Raji (cell line): ENCODE data around the gene TMEM50B.

Source experiments
- POLR2A ChIP-seq: IDR thresholded peaks from 2 replicates; pipeline ENCODE4 v1.6.1; 2011; ENCODE audit warnings: low read depth, low read length, control low read depth; ENCODE audit not compliant: insufficient read depth

The TMEM50B gene

DNA sequence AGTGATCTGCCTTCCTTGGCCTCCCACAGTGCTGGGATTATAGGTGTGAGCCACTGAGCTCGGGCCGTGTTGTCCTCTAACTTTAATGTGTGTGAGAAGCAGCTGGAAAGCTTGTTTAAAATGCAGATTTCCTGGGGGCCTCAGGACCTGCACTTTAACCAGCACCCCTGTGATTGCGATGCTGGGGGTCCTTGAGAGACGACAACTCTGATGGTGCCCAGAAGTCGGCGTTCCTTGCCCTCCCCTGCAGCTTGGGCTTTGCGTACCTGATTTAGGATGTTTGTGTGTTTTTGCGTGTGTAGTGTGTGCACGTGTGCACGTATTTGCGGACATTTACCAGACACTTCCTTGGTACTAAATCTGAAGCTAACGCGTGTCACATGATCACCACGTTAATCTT lies 65.7 kb downstream of the TMEM50B start:
- TF ChIP-seq POLR2A, result no peak

DNA sequence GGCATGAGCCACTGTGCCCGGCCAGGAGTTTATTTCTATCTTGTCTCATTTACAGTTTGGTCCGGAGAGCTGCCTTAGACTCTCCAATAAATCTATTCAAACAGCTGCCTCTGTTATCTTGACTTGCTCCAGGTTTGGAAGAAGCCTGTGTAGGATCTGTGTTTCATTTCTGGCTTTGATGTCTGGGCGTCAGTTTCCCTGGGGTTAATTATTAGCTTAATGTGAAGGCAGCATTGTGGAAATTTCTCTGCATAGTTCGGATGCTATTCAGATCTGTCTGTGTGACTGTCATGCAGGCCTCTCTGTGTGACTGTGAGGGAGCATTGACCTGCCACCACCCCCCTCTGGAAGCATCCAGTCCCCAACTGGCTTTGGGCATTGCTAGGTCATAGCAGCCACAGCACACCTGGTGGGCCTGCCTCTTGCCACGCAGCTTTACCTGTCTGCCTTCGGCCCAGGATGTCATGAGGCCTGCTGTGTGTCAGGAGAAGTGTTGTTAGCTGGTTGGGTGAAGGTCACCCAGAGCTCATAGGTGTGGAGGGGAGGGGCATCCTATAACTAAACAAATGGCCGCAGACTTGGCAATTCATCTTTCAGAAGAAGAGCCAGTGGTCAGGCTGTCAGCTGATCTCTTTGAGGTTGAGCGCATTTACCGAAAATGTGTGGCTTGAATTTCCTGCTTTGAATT lies 66.8 kb downstream of the TMEM50B start:
- no peak for TF ChIP-seq POLR2A

DNA sequence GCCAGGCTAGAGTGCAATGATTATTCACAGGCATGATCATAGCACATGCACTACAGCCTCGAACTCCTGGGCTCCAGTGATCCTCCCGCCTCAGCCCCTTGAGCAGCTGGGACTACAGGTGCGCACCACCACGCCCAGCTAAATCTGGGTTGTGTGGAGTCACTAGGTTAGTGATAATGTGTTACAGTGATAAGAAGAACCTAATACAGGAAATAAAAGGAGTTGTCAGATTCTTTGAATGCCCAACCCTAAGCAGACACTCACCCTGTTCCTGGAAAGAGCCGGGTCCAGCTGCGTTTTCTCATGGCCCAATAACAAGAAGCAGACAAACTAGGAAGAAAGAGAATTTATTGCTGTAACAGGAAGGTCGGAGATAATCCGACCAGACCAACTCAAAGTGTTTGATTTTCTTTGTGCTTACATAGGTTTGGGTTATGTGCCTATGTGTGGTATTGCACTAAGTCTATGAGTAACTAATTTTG lies 67.8 kb downstream of the TMEM50B start:
- TF ChIP-seq POLR2A, result no peak

DNA sequence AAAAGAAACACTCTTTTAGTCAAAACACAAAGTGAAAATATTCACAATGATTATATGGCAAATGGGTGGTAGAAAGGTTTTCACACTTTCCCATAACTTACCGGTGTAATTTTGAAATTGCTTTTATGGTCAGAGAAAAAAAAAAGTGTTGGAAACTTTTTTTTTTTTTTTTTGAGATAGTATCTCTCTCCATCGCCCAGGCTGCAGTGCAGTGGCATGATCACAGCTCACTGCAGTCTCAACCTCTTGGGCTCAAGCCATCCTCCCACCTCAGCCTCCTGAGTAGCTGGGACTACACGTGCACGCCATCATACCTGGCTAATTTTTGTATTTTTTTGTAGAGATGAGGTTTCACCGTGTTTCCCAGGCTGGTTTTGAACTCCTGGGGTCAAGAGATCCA lies 73.3 kb downstream of the TMEM50B start:
- no peak for TF ChIP-seq POLR2A

DNA sequence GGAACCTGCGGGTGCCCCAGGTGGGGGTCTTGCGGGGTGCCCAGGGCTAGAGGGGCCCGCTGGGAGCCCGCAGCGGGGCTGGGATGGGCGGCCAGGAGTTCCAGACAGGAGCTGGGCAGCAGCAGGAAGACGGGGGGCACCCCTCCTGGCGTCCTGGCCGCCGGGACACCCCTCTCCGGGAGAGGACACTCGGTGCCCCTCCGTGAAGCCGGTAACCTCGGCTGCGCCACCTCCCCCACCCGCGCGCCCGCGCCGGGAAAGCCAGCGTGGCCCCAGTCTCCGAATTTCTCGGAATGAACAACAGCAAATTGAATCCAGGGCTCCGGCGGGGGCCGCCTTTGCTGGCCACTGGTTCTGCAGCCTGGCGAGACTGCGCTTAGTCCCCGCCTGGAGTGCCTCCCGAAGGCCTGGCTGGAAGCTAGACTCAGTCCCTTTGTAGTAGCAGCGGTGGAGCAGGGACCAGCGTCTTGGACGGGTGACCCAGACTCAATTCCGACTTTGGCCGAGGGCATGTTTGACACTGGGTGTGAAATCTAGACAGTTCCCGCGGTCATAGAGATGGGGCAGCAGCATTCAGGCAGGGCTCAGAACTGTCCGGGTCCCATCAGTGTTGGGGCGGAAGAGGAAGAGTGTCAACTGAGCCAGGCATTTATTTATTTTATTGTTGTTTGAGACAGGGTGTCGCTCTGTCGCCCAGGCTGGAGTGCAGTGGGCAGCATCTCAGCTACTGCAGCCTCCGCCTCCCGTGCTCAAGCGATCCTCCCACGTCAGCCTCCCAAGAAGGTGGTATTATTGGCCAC lies 75.8 kb downstream of the TMEM50B start:
- peak; percentile 70 for TF ChIP-seq POLR2A

DNA sequence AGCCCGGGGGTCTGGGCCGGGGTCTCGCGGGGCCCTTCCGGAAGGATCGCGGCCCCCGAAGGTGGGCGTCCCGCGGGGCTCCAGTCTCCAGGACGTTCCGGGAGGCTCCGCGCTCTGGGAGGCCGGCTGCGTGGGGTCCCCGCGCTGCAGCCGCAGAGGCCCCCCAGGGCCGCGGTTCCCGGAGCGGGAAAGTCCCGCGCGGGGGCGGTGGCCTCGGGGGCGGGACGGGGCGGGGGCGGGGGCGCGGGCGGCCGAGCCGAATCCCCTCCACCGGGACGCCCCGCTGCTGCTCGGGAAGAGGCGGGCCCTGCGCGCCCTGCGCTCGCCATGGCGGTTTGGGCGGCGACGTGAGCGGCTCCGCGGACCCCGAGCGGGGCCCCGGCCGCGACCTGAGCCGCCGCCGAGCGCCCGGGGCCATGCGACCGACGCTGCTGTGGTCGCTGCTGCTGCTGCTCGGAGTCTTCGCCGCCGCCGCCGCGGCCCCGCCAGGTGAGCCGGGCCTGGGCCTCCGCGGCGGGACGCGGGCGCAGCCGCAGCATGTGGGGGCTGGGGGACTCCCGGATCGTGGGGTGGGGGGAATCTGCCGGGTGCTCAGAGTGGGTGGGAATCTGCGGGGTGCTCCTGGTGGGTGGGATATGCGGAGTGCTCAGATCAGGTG lies 76.5 kb downstream of the TMEM50B start, which contains the start of gene IFNGR2:
Gene IFNGR2, plus strand, starts transcription at position 286 of the 658 bp plus-strand sequence. Its CDS starts 131 bp downstream, at position 417.
- TF ChIP-seq POLR2A, result peak; percentile 58

DNA sequence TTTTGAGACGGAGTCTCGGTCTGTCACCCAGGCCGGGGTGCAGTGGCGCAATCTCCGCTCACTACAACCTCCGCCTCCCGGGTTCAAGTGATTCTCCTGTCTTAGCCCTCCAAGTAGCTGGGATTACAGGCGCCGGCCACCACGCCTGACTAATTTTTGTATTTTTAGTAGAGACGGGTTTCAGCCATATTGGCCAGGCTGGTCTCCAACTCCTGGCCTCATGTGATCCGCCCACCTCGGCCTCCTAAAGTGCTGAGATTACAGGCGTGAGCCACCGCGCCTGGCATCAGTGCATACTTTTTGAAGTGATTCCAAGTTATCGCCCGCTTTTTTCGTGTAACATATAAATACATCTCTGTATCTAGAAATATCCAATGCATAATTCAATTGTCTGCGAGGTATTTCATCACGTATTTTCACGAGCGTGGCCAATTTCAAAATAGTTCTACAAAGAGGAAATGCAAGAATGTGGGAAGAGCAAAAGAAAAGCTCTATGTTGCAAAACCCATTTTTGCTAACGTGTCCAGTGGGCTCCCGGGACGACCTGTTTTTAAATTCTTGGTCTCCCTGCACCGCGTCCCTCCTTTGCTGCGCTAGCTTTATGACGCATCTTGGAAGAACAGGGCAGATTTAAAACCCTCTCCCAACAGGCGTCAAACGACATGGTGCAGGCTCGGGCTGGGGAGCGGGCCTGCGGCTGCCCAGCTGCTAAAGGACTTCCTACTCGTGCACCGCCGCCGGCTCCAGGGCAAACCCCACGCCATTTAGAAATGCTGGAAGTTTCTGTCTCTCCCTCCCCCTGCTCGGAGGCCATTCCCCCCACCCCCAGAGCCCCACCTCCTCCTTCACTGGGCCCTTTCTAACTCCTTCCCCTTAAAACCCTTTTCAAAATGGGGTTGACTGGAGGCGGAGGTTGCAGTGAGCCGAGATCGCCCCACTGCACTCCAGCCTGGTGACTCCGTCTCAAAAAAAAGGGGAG lies 77.5 kb downstream of the TMEM50B start:
- TF ChIP-seq POLR2A, result no peak

DNA sequence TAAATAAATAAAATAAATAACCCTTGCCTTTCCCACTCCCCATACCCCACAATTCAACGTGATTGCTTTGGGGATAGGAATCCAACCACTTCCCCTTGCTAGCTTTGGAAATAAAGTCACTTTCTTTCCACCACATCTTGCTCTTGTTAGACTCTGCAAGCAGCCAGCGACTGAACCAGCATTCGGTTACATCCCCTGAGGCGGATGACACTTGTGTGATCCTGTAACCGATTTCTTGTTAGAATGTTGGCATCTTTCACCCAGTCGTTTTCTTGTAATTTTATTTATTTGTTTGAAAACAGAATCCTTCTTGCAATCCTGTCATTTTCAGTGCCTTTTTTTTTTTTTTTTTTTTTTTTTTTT lies 78.2 kb downstream of the TMEM50B start:
- TF ChIP-seq POLR2A, result no peak
